Measurements from ENCODE around the gene CRHR2.
A peak's percentile ranks its signal among the peaks of the same experiment; 100 is the strongest.
"Not testable (repeated sequence)": the region's sequence is repeated elsewhere in the genome, so short reads cannot be mapped to it uniquely, and the experiment has no call there.

The CRHR2 gene

GRCh38 chr7:30649717-30650420 is 32.4 kb downstream of the CRHR2 start:
- ATAC-seq (replicated peaks): no peak
- Mint-ChIP-seq H3K4me3 (no peak overlapping the region), H3K36me3 (peaks cover 11 to 28% of the 10 kb centered on the region in 2 donors), H3K27me3 (no peaks in the 10 kb centered on the region), H3K27ac (no peak overlapping the region), H3K9me3 (no peaks in the 10 kb centered on the region), H3K4me1 (no peaks in the 10 kb centered on the region)
- DNase-seq: no peak

DNA sequence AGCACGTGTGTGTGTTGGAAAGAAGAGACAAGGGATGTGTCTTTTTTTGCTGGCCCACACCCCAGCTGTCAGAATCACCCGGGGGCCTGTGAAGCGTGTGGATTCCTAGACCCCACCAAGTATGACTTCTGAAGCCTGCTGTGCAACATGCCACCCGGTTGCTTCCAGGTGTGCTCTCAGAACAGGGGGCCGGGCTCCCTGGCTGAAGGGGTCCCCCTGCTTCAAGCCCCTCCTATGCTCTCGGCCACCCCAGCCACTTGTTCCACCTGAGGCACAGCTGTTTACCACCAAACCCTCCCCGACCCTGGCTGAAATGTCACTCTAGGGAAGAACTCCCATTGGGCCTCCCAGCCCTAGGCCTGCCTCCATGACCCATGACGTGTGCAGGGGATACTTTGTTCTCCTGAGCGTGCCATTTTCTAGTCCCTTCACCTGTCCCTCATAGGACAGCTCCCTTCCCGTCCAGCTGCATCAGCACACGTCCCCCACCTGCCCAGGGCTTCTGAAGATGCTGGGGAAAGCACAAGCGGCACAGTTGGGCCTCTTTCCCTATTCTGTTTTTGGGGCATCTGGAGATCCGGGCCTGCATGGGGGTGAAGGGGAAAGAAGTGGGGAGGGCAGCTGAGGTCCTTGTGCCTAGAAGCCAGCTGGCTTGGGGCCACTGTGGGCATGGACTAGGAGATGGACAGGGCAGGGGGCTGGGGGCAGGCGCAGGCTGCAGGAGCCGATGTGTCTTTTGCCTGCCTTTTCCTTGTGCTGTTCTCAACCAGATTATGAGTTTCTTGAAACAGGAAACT is 33.3 kb downstream of the CRHR2 start:
- Mint-ChIP-seq H3K27me3 (no peaks in the 10 kb centered on the region), H3K27ac (peak overlapping the region; percentile 17), H3K9me3 (no peaks in the 10 kb centered on the region), H3K4me1 (peaks cover 0 to 2% of the 10 kb centered on the region in 2 donors), H3K36me3 (peaks cover 15 to 29% of the 10 kb centered on the region in 2 donors), H3K4me3 (no peak overlapping the region)
- ATAC-seq (replicated peaks): no peak
- no peak for DNase-seq

DNA sequence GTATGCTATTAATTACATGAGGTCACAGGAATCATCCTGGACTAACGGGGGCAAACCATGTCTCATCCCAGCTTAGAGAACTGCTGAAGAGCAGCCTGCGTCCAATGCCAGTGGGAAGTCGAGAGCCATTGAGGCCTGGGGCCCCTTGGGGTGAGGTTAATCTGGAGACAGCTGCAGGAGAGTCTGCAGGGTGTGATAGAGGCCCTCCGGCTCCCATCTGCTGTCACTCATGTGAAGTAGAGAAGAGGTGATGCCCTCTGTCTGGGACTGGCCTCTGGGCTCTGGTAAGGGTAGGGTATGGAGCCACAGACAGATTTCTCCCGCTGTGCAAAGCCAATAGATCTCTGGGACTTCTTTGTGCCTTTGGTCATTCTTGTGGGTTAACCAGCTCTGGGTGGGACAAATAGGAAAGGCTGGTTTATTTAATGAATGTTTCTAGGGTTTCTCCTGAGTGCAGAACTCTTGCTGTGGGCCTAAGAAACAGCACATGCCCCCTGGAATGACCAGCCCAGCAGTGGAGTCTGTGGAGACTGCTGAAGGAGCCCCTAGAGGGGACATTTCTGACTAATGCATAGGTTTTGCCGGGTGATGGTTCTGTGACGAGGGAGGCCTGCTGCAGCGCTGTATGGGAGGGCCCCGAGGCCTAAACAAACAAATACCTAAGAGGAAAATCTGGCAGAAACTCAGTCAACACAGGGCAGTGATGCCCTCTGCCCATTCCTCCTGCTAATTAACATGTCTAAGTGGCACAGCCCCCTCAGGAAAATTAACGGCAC is 34.5 kb downstream of the CRHR2 start:
- Mint-ChIP-seq H3K4me3 (no peak overlapping the region), H3K27me3 (no peaks in the 10 kb centered on the region), H3K9me3 (no peaks in the 10 kb centered on the region), H3K27ac (no peak overlapping the region), H3K4me1 (peaks cover 0 to 2% of the 10 kb centered on the region in 2 donors), H3K36me3 (peaks cover 17 to 31% of the 10 kb centered on the region in 2 donors)
- DNase-seq (no peak), ATAC-seq (replicated peaks) (no peak)

- ATAC-seq (replicated peaks): no peak
Measured at GRCh38 chr7:30646154-30646553, 36.1 kb downstream of the CRHR2 start.

GRCh38 chr7:30645661-30646060 is 36.6 kb downstream of the CRHR2 start:
- DNase-seq (no peak), ATAC-seq (replicated peaks) (no peak)
- no peaks in the 10 kb centered on the region for H3K27me3 Mint-ChIP-seq
- H3K27ac Mint-ChIP-seq: no peak overlapping the region
- H3K4me1 Mint-ChIP-seq: peaks cover 0 to 2% of the 10 kb centered on the region in 2 donors
- H3K4me3 Mint-ChIP-seq: no peak overlapping the region
- H3K36me3 Mint-ChIP-seq: peaks cover 17 to 31% of the 10 kb centered on the region in 2 donors
- H3K9me3 Mint-ChIP-seq: no peaks in the 10 kb centered on the region

More at GRCh38 chr7:30646154-30646553, 36.1 kb downstream of the CRHR2 start:
- no peaks in the 10 kb centered on the region for H3K27me3 Mint-ChIP-seq
- no peak overlapping the region for H3K27ac Mint-ChIP-seq
- H3K9me3 Mint-ChIP-seq: no peaks in the 10 kb centered on the region
- peaks cover 17 to 31% of the 10 kb centered on the region in 2 donors for H3K36me3 Mint-ChIP-seq
- DNase-seq: no peak
- peaks cover 0 to 2% of the 10 kb centered on the region in 2 donors for H3K4me1 Mint-ChIP-seq
- no peak overlapping the region for H3K4me3 Mint-ChIP-seq

DNA sequence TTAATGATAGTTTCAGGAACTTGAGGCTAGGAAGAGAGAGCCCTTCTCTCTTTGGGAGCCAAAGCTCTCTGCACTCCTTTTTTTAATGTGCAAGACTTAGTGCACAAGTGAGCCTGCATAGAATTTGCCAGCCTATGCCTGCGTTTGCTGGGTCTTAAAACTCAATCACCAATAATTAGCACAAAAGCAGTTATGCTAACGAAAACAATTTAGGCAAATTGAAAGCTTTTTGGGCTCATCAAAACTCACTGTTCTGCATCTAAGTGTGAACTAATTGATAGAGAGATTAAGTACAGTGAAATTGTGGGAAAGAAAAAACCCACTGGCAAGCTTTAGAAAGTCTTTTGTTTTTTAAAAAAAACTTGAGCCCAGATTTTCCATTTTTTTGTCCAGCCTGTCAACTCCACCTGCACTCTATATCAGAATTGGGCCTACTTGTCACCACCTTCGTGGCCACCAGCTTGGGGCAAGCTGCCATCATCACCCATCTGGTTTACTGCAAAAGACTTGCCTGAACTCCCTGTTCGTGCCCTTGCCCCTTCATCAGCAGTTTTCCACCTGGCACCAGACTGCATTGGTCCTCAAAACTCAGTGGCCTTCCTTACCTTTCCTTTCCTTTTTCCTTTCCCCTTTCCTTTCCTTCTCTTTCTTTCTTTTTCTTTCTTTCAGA is 37.8 kb downstream of the CRHR2 start:
- DNase-seq: no peak
- Mint-ChIP-seq H3K4me3 (no peak overlapping the region), H3K27me3 (no peaks in the 10 kb centered on the region), H3K36me3 (peaks cover 17 to 32% of the 10 kb centered on the region in 2 donors), H3K9me3 (no peaks in the 10 kb centered on the region), H3K4me1 (peaks cover 0 to 2% of the 10 kb centered on the region in 2 donors), H3K27ac (no peak overlapping the region)
- no peak for ATAC-seq (replicated peaks)

DNA sequence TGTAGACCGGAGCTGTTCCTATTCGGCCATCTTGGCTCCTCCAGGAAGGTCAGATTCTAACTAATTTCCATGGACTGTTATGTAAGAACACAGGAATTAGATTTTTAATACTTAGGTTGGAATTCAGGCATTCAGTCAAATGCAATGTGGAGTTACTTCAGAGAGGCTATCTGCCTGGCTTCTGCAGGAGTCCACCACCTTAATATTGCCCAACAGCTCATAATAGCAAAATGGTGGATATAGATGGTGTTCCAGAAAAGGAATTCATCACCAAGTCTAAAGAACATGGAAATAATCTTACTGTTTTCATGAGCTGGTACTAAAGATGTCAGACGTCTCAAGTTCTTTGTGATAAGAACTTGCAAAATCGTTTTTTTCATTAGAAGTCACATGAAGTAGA is 39.5 kb downstream of the CRHR2 start:
- Mint-ChIP-seq H3K9me3 (no peaks in the 10 kb centered on the region), H3K27me3 (no peaks in the 10 kb centered on the region), H3K27ac (no peak overlapping the region), H3K4me1 (peaks cover 0 to 2% of the 10 kb centered on the region in 2 donors), H3K4me3 (no peak overlapping the region), H3K36me3 (peaks cover 18 to 35% of the 10 kb centered on the region in 2 donors)
- no peak for ATAC-seq (replicated peaks)
- no peak for DNase-seq

DNA sequence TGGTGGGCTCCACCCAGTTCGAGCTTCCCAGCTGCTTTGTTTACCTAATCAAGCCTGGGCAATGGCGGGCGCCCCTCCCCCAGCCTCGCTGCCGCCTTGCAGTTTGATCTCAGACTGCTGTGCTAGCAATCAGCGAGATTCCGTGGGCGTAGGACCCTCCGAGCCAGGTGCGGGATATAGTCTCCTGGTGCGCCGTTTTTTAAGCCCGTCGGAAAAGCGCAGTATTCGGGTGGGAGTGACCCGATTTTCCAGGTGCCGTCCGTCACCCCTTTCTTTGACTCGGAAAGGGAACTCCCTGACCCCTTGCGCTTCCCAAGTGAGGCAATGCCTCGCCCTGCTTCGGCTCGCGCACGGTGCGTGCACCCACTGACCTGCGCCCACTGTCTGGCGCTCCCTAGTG is 39.9 kb downstream of the CRHR2 start:
- ATAC-seq (replicated peaks); H3K27ac Mint-ChIP-seq; DNase-seq; H3K9me3 Mint-ChIP-seq; H3K4me3 Mint-ChIP-seq; H3K4me1 Mint-ChIP-seq; H3K27me3 Mint-ChIP-seq: not testable (repeated sequence)
- peaks cover 16 to 32% of the 10 kb centered on the region in 2 donors for H3K36me3 Mint-ChIP-seq

GRCh38 chr7:30635798-30636197 is 46.5 kb downstream of the CRHR2 start:
- Mint-ChIP-seq H3K4me3 (no peak overlapping the region), H3K4me1 (no peaks in the 10 kb centered on the region), H3K27ac (no peak overlapping the region), H3K27me3 (no peaks in the 10 kb centered on the region), H3K9me3 (no peaks in the 10 kb centered on the region), H3K36me3 (peaks cover 27 to 47% of the 10 kb centered on the region in 2 donors)
- DNase-seq (no peak), ATAC-seq (replicated peaks) (no peak)

- Mint-ChIP-seq H3K27me3 (no peaks in the 10 kb centered on the region), H3K4me1 (no peaks in the 10 kb centered on the region), H3K9me3 (no peaks in the 10 kb centered on the region), H3K36me3 (peaks cover 30 to 52% of the 10 kb centered on the region in 2 donors), H3K4me3 (no peak overlapping the region), H3K27ac (peak overlapping the region; percentile 47)
- ATAC-seq (replicated peaks) (no peak), DNase-seq (no peak)
Measured at GRCh38 chr7:30634634-30635201, 47.5 kb downstream of the CRHR2 start.

- Mint-ChIP-seq H3K27ac (no peak overlapping the region), H3K36me3 (peaks cover 29 to 51% of the 10 kb centered on the region in 2 donors), H3K27me3 (no peaks in the 10 kb centered on the region), H3K4me1 (no peaks in the 10 kb centered on the region), H3K9me3 (no peaks in the 10 kb centered on the region), H3K4me3 (no peak overlapping the region)
- ATAC-seq (replicated peaks): no peak
- DNase-seq: no peak
Measured at GRCh38 chr7:30634193-30634626, 48.0 kb downstream of the CRHR2 start.

DNA sequence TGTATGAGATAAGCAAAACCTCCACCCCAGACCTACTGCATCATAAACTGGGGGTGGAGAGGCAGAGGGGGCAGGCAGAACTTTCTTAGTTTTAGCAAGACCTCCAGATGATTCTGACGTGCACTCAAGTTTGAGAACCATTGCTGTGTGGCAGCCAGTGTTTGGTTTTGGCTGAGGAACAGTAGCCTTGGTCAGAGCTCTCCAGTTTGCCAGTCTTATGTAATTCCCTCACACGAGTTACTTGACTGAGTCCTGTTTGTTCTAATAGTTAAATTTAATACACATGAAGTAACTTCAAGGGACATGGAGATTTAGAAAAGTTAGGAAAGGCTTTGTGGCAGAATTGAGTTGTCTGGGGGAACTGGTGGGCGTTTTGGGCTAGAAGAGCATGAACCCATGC is 49.0 kb downstream of the CRHR2 start:
- Mint-ChIP-seq H3K27ac (peak overlapping the region; percentile 28), H3K36me3 (peaks cover 34 to 60% of the 10 kb centered on the region in 2 donors), H3K27me3 (no peaks in the 10 kb centered on the region), H3K4me3 (no peak overlapping the region), H3K4me1 (no peaks in the 10 kb centered on the region), H3K9me3 (no peaks in the 10 kb centered on the region)
- no peak for DNase-seq
- no peak for ATAC-seq (replicated peaks)

DNA sequence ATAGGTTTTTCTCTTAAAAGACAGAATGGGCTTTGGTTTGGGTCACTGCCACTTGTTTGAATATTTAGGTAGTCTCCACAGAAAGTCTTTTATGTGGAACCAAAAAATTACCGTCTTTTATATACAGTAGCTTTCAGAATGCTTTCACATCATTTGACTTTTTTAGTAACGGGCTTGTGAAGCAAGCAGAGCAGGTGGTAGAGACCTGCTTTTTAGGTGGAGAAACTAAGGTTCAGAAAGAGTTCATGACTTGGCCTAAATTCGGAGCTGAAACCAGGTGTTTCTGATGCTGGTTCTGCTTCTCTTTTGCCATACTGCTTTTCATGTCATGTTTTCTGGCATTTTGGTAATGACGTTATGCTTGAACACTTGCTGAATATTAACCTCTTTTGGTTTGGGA is 51.3 kb downstream of the CRHR2 start:
- no peak overlapping the region for H3K27ac Mint-ChIP-seq
- H3K36me3 Mint-ChIP-seq: peaks cover 37 to 63% of the 10 kb centered on the region in 2 donors
- no peaks in the 10 kb centered on the region for H3K27me3 Mint-ChIP-seq
- H3K4me1 Mint-ChIP-seq: no peaks in the 10 kb centered on the region
- DNase-seq (no peak), ATAC-seq (replicated peaks) (no peak)
- H3K4me3 Mint-ChIP-seq: no peak overlapping the region
- H3K9me3 Mint-ChIP-seq: no peaks in the 10 kb centered on the region

GRCh38 chr7:30627026-30627425 is 55.2 kb downstream of the CRHR2 start:
- H3K27ac Mint-ChIP-seq: peak overlapping the region; percentile 51
- H3K27me3 Mint-ChIP-seq: no peaks in the 10 kb centered on the region
- H3K9me3 Mint-ChIP-seq: no peaks in the 10 kb centered on the region
- no peak for ATAC-seq (replicated peaks)
- peaks cover 35 to 56% of the 10 kb centered on the region in 2 donors for H3K36me3 Mint-ChIP-seq
- H3K4me1 Mint-ChIP-seq: no peaks in the 10 kb centered on the region
- no peak for DNase-seq
- H3K4me3 Mint-ChIP-seq: no peak overlapping the region
